ENCODE data around the gene TRIM9. TPM values are rescaled to one million over a fixed set of nuclear protein-coding genes. Genes with fewer than 3 reads are reported as not detected.

The TRIM9 gene
- total and polyA plus RNA-seq, 2 of the 4 experiments (the other 2 are of a cell fraction), result under 0.01 to 0.09 TPM

DNA sequence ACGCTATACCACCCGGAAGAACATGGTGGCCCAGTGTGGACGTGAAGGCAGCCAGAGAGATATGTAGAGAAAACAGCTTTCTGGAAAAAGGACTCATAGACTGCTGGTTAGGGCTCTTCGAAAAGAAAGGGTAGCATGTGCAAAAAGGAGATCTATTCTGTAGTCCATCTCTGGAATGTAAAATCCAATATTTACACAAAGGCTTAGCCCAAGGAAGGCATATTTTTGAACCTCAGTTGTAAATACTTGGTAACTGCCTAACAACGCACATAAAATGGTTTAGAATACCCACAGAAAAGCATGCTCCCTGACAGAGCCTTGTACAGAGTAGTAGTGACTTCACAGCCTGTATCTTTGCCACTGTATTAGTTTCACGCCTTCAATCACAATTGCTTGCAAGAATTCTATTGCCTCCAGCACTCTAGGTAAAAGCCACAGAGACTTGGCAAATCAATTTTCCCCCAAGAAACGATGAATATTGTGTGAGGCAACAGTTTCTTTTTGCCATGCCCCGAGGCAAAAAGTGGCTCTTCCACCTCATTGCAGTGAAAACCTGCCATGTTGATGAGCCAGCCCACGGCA lies 59.2 kb downstream of the TRIM9 start:
- H3K4me2 ChIP-seq (ENCODE audit: low read depth, low read length), result no peak overlapping the region
- ATAC-seq (ENCODE audit: low read depth) (peak; percentile 14), DNase-seq (no peak)
- no TSS peak for BruUV-seq (replicated peaks)
- no peak overlapping the region for H4K91ac ChIP-seq (ENCODE audit: insufficient read depth, low read depth, low read length)
- no peaks in the 10 kb centered on the region for H3K4me1 ChIP-seq (ENCODE audit: control insufficient read depth, insufficient read depth, low read length)
- no peaks in the 10 kb centered on the region for H3K9me3 ChIP-seq (ENCODE audit: control insufficient read depth, insufficient read depth, low read length)
- H3K18ac ChIP-seq (ENCODE audit: low read depth, low read length), result no peak overlapping the region
- no peaks in the 10 kb centered on the region for H3K79me1 ChIP-seq (ENCODE audit: low read depth in 1 of 2, low read length in 2 of 2)
- dilution Hi-C loops (cut with HindIII; ENCODE audit: low sequenced_read_pairs, unreplicated experiment) (no loop called here), intact Hi-C loops (cut with micrococcal nuclease) (no loop called here), in situ Hi-C loops (cut with MboI; ENCODE audit: low sequenced_read_pairs) (no loop called here)
- no peak overlapping the region for H4K8ac ChIP-seq (ENCODE audit: low read depth in 2 of 2, low read length in 2 of 2)
- no peaks in the 10 kb centered on the region for H3K9me1 ChIP-seq (ENCODE audit: insufficient read depth, low read length)
- H2BK5ac ChIP-seq (ENCODE audit: low read depth, low read length, poor library complexity, severe bottlenecking), result no peak overlapping the region
- no peak overlapping the region for H2AK9ac ChIP-seq (replicated peaks; ENCODE audit: low read depth, low read length, poor library complexity)
- peaks cover 31% of the 10 kb centered on the region for H3K27me3 ChIP-seq (ENCODE audit: control insufficient read depth, insufficient read depth, low read length)
- H2AFZ ChIP-seq (replicated peaks; ENCODE audit: low read length, poor library complexity), result no peak overlapping the region
- TF ChIP-seq MXI1 (IDR thresholded peaks at IDR 0.05; ENCODE audit: borderline replicate concordance, low read depth, low read length) (no peak), MAFK (IDR thresholded peaks at IDR 0.05; ENCODE audit: low read depth, low read length) (no peak), SMC3 (IDR thresholded peaks at IDR 0.05; ENCODE audit: low read depth, low read length) (no peak), MAZ (IDR thresholded peaks at IDR 0.05; ENCODE audit: borderline replicate concordance, low read depth, low read length) (no peak), NFE2L2 (IDR thresholded peaks at IDR 0.05; ENCODE audit: low read depth, low read length) (no peak), BHLHE40 (IDR thresholded peaks at IDR 0.05; ENCODE audit: low read depth, low read length) (no peak), RCOR1 (IDR thresholded peaks at IDR 0.05; ENCODE audit: insufficient replicate concordance, low read length) (no peak), USF2 (IDR thresholded peaks at IDR 0.05; ENCODE audit: low read depth, low read length) (no peak)
- no peak overlapping the region for H4K5ac ChIP-seq (ENCODE audit: low read depth, low read length)
- no peak overlapping the region for H3K23ac ChIP-seq (ENCODE audit: low read depth, low read length)
- POLR2A ChIA-PET (ENCODE audit: unreplicated experiment), result no interaction called here
- H3K36me3 ChIP-seq (ENCODE audit: control insufficient read depth, insufficient read depth, low read length), result no peaks in the 10 kb centered on the region
- no peak overlapping the region for H3K56ac ChIP-seq (ENCODE audit: extremely low read depth, insufficient read depth, low read length)
- no peak overlapping the region for H2BK15ac ChIP-seq (ENCODE audit: low read depth, low read length)
- CTCF ChIA-PET, result no interaction called here
- no peak overlapping the region for H2BK20ac ChIP-seq (ENCODE audit: low read depth, low read length)
- 87% methylated on average over 3 of the region's 9 CpGs; no CpG with 5 or more reads in 1 of the 2 experiments for WGBS, 2 experiments (ENCODE audit: extremely low coverage in 2 of 2, insufficient read length in 1 of 2)
- H4K20me1 ChIP-seq (ENCODE audit: insufficient read depth, low read length), result no peaks in the 10 kb centered on the region
- no peak overlapping the region for H2BK120ac ChIP-seq (ENCODE audit: low read depth, low read length)
- no peak overlapping the region for H3K9ac ChIP-seq (ENCODE audit: low read depth, low read length)
- H3K14ac ChIP-seq (replicated peaks; ENCODE audit: low read depth, low read length), result no peak overlapping the region
- H3K4me3 ChIP-seq (ENCODE audit: insufficient read depth, low read depth, low read length), result no peak overlapping the region
- no peak overlapping the region for H3K4ac ChIP-seq (ENCODE audit: low read depth, low read length)
- no peak overlapping the region for H3K27ac ChIP-seq (ENCODE audit: insufficient read depth, low read length)
- no peak overlapping the region for H2AK5ac ChIP-seq (ENCODE audit: low read depth, low read length)

All from IMR-90 (cell line).